ENCODE measurements around the gene SLC35F6. TPM values are rescaled to one million over a fixed set of nuclear protein-coding genes. Genes with fewer than 3 reads are reported as not detected.
A peak's percentile ranks its signal among the peaks of the same experiment; 100 is the strongest.

SLC35F6 gene
- polyA plus RNA-seq, 1 experiment: 31.4 TPM

DNA sequence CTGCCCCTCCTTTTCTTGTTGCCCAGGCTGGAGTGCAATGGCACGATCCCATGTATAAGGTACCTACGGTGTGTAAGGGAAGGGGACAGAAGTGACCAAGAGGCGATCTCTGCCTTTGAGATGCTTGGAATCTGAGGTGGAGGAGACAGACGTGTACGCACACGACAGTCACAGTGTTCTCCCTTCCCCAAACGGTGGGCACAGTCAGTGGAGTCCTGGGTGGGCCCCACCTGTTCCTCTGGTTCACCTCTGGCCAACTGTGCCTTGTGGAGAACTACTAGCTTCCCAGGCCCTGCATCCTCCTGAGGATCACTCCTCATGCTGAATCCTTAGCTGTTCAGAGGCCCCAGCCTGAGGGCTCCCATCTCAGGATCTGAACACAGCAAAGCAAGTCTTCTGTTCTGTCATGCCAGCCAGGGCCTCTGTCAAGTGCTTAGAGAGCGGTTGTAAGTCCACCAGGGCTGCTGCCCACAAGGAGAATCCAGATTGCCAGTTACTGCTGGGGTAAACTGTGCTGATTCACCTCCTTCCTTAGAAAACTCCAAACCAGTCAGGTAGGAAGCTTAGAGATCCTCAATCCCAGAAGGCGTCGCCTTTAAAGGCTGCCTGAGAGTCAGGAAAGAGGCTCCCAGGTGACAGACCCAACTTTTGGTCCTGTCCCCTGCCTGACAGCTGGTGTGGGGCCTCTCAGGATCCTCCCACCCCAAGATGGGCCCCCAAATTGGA, 1.6 kb downstream of the SLC35F6 start:
- H3K27ac ChIP-seq (ENCODE audit: low read depth, low read length): no peak overlapping the region

DNA sequence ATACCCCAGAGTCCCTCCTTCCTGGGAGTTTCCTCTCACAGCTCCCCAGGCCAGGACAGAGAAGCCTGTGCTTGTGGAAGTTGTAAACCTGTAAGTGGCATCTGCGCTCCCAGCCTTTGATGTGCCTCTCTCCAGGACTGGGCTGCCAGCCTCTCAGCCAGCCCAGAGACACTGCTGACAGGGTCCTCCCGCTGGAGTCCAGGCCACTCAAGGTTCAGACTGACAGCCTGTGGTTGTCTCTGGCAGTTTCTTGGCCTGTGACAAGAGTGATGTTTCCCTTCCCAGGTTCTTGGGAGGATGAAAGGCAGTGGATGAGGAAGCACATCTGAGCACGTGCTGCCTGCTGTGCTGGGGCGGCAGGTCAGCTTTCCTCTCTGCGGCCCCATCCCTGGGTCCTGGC, 3.0 kb downstream of the SLC35F6 start:
- TF ChIP-seq, protein P1, sequence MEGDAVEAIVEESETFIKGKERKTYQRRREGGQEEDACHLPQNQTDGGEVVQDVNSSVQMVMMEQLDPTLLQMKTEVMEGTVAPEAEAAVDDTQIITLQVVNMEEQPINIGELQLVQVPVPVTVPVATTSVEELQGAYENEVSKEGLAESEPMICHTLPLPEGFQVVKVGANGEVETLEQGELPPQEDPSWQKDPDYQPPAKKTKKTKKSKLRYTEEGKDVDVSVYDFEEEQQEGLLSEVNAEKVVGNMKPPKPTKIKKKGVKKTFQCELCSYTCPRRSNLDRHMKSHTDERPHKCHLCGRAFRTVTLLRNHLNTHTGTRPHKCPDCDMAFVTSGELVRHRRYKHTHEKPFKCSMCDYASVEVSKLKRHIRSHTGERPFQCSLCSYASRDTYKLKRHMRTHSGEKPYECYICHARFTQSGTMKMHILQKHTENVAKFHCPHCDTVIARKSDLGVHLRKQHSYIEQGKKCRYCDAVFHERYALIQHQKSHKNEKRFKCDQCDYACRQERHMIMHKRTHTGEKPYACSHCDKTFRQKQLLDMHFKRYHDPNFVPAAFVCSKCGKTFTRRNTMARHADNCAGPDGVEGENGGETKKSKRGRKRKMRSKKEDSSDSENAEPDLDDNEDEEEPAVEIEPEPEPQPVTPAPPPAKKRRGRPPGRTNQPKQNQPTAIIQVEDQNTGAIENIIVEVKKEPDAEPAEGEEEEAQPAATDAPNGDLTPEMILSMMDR (IDR thresholded peaks at IDR 0.05; ENCODE audit: low read depth, low read length): no peak
- no peak overlapping the region for H3K27ac ChIP-seq (ENCODE audit: low read depth, low read length)
- CTCF ChIA-PET: interaction anchor here (0.7 to 1.9 kb wide), 2 partner anchors 23 to 250 kb away, joined by 3 to 5 read pairs; no protein-coding TSS in a partner anchor
- H3K9me3 ChIP-seq (ENCODE audit: control insufficient read depth, insufficient read depth, low read length): no peaks in the 10 kb centered on the region; the same call in 1 of the 2 replicates
- no peaks in the 10 kb centered on the region for H3K27me3 ChIP-seq (ENCODE audit: control insufficient read depth, insufficient read depth, low read length)
- DNase-seq (ENCODE audit: low read depth, low spot score): no peak
- no peak overlapping the region for H3K4me3 ChIP-seq (ENCODE audit: low read depth, low read length)
- POLR2A ChIA-PET: no interaction called here

More for the DNA sequence above, 1.6 kb downstream of the SLC35F6 start:
- TF ChIP-seq, protein P1 (IDR thresholded peaks at IDR 0.05; ENCODE audit: low read depth, low read length): no peak
- Histone ChIP-seq H3K4me3 (ENCODE audit: low read depth, low read length) (peak overlapping the region; percentile 97), H3K9me3 (ENCODE audit: control insufficient read depth, insufficient read depth, low read length) (no peaks in the 10 kb centered on the region; the same call in 1 of the 2 replicates), H3K27me3 (ENCODE audit: control insufficient read depth, insufficient read depth, low read length) (no peaks in the 10 kb centered on the region)
- POLR2A ChIA-PET: no interaction called here
- DNase-seq (ENCODE audit: low read depth, low spot score): no peak
- CTCF ChIA-PET: interaction anchor here (0.7 kb wide), 1 partner anchor 338 kb away, joined by 3 read pairs; no protein-coding TSS in a partner anchor

DNA sequence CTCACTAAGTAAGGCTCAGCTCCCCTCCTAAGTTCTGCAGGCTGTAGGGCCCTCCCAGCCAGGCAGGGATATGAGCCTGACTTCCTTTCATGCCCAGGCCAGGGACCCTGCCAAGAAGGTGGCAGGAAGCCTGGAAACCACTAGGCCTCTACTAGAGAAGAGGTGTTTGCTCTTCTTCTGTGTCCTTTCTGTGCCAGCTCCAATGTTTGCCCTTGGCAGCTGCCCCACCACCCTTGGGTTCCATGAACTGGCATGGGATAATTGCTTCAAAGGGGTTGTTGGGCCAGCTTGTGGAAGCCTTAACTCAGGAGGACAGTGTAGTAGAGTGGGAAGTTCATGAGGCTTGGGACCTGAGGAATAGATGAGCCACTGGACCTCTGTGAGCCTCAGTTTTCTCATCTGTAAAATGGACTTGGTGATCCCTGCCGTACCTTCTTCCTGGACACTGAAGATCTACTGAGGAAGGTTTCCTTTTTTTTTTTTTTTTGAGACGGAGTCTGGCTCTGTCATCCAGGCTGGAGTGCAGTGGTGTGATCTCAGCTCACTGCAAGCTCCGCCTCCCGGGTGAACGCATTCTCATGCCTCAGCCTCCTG, 3.9 kb downstream of the SLC35F6 start:
- TF ChIP-seq, protein P1 (IDR thresholded peaks at IDR 0.05; ENCODE audit: low read depth, low read length): no peak
- no peak overlapping the region for H3K27ac ChIP-seq (ENCODE audit: low read depth, low read length)
- no peaks in the 10 kb centered on the region for H3K27me3 ChIP-seq (ENCODE audit: control insufficient read depth, insufficient read depth, low read length)
- DNase-seq (ENCODE audit: low read depth, low spot score): no peak
- ChIA-PET POLR2A (interaction anchor here (0.8 kb wide), 1 partner anchor 171 kb away, joined by 8 read pairs; no protein-coding TSS in a partner anchor), CTCF (interaction anchor here (1.9 kb wide), 1 partner anchor 23 kb away, joined by 5 read pairs; no protein-coding TSS in a partner anchor)
- no peak overlapping the region for H3K4me3 ChIP-seq (ENCODE audit: low read depth, low read length)
- no peaks in the 10 kb centered on the region; the same call in 1 of the 2 replicates for H3K9me3 ChIP-seq (ENCODE audit: control insufficient read depth, insufficient read depth, low read length)

DNA sequence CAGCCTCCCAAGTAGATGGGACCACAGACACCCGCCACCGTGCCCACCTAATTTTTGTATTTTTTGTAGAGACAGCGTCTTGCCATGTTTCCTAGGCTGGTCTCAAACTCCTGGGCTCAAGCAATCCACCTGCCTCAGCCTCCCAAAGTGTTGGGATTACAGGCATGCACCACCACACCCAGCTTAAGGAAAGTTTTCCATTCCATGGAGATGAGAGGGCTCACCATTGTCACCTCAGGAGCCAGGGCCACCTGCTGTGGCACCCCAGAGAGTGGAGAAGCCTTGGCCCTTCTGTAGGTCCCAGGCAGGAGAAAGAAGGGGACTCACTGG, 4.6 kb downstream of the SLC35F6 start:
- H3K4me3 ChIP-seq (ENCODE audit: low read depth, low read length): no peak overlapping the region
- TF ChIP-seq, protein P1 (IDR thresholded peaks at IDR 0.05; ENCODE audit: low read depth, low read length): no peak
- no peak overlapping the region for H3K27ac ChIP-seq (ENCODE audit: low read depth, low read length)
- ChIA-PET CTCF (interaction anchor here (1.3 kb wide), 1 partner anchor 163 kb away, joined by 6 read pairs; no protein-coding TSS in a partner anchor), POLR2A (interaction anchor here (0.6 kb wide), 1 partner anchor 16 kb away, joined by 4 read pairs; no protein-coding TSS in a partner anchor)
- H3K9me3 ChIP-seq (ENCODE audit: control insufficient read depth, insufficient read depth, low read length): no peaks in the 10 kb centered on the region; the same call in 1 of the 2 replicates
- no peak for DNase-seq (ENCODE audit: low read depth, low spot score)
- H3K27me3 ChIP-seq (ENCODE audit: control insufficient read depth, insufficient read depth, low read length): no peaks in the 10 kb centered on the region

Data from AG04450 (cell line).